GM12878 (cell line): ENCODE measurements around the gene ZNF331.

Source experiments
- CBX3 ChIP-seq: fragments of 200-600 bp; sonication (generic); IDR thresholded peaks from 2 replicates; pipeline ENCODE4 v1.6.1; 2016; ENCODE audit warnings: low read depth, borderline replicate concordance
- FOXK2 ChIP-seq: fragments of 450-650 bp; IDR thresholded peaks from 2 replicates; pipeline ENCODE4 v1.6.1; 2017; ENCODE audit warnings: mild to moderate bottlenecking, moderate library complexity
- FOXM1 ChIP-seq: IDR thresholded peaks from 2 replicates; pipeline ENCODE4 v1.6.1; 2012; ENCODE audit warnings: low read depth, mild to moderate bottlenecking, inconsistent platforms, low read length, moderate library complexity
- NFIC ChIP-seq: IDR thresholded peaks from 2 replicates; pipeline ENCODE4 v1.6.1; 2012; ENCODE audit warnings: low read depth, mild to moderate bottlenecking, inconsistent platforms, low read length, moderate library complexity
- NR2C2 ChIP-seq: IDR thresholded peaks from 2 replicates; pipeline ENCODE4 v1.6.1; 2011; ENCODE audit warnings: borderline replicate concordance, low read depth; ENCODE audit not compliant: control insufficient read depth, insufficient read length
- NRF1 ChIP-seq: conservative IDR thresholded peaks from 2 replicates; pipeline ENCODE4 v1.6.1; 2011; ENCODE audit warnings: mild to moderate bottlenecking, low read depth, low read length, improper control_type of control experiment
- RCOR1 ChIP-seq: conservative IDR thresholded peaks from 2 replicates; pipeline ENCODE4 v1.6.1; 2012; ENCODE audit warnings: low read depth, low read length, improper control_type of control experiment
- SMAD5 ChIP-seq: IDR thresholded peaks from 2 replicates; pipeline ENCODE4 v1.6.1; 2016; ENCODE audit warnings: antibody characterized with exemption, low read depth
- SPI1 ChIP-seq: IDR thresholded peaks from 2 replicates; pipeline ENCODE4 v1.6.1; 2011; ENCODE audit warnings: low read depth, mild to moderate bottlenecking, low read length, moderate library complexity, borderline replicate concordance; ENCODE audit not compliant: insufficient read depth
- STAT1 ChIP-seq: fragments of 450-650 bp; conservative IDR thresholded peaks from 2 replicates; pipeline ENCODE4 v1.6.1; 2014; ENCODE audit warnings: antibody characterized with exemption, mild to moderate bottlenecking
- TCF7 ChIP-seq: IDR thresholded peaks from 2 replicates; pipeline ENCODE4 v1.6.1; 2014; ENCODE audit warnings: antibody characterized with exemption, borderline replicate concordance
- TF ChIP-seq, protein P1 (sequence below), 3 experiments: IDR thresholded peaks in 2 of 3; conservative IDR thresholded peaks in 1 of 3; 2 replicates each; pipeline ENCODE4 v1.5.1; 2011; ENCODE audit warnings: low read depth in 3 of 3, low read length in 3 of 3, mild to moderate bottlenecking in 3 of 3, control low read depth in 2 of 3, moderate library complexity in 2 of 3, inconsistent platforms in 1 of 3, mixed read lengths in 1 of 3; ENCODE audit not compliant: control insufficient read depth in 2 of 3, insufficient read depth in 1 of 3; ENCODE audit errors: extremely low read depth in 1 of 3

DNA sequence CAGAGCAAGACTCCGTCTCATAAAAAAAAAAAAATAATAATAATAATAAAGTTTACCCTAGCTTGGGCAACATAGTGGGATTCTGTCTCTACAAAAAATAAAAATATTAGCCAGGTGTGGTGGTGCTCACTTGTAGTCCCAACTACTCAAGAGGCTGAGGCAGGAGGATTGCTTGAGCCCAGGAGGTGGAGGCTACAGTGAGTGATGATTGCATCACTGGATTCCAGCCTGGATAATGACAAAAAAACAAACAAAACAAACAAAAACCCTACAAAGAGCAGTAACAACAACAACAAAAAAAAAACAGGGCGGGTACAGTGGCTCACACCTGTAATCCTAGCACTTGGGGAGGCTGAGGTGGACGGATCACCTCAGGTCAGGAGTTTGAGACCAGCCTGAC lies 45.2 kb downstream of the ZNF331 start:
- TF ChIP-seq, protein P1, sequence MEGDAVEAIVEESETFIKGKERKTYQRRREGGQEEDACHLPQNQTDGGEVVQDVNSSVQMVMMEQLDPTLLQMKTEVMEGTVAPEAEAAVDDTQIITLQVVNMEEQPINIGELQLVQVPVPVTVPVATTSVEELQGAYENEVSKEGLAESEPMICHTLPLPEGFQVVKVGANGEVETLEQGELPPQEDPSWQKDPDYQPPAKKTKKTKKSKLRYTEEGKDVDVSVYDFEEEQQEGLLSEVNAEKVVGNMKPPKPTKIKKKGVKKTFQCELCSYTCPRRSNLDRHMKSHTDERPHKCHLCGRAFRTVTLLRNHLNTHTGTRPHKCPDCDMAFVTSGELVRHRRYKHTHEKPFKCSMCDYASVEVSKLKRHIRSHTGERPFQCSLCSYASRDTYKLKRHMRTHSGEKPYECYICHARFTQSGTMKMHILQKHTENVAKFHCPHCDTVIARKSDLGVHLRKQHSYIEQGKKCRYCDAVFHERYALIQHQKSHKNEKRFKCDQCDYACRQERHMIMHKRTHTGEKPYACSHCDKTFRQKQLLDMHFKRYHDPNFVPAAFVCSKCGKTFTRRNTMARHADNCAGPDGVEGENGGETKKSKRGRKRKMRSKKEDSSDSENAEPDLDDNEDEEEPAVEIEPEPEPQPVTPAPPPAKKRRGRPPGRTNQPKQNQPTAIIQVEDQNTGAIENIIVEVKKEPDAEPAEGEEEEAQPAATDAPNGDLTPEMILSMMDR (IDR thresholded peaks at IDR 0.05 in 2 of 3, conservative IDR thresholded peaks at IDR 0.05 in 1 of 3; ENCODE audit: control insufficient read depth in 2 of 3, extremely low read depth in 1 of 3, insufficient read depth in 1 of 3, low read depth in 3 of 3, low read length in 3 of 3): no peak
- TF ChIP-seq TCF7: no peak
- TF ChIP-seq FOXM1: no peak
- no peak for TF ChIP-seq RCOR1
- no peak for TF ChIP-seq SMAD5
- TF ChIP-seq STAT1: no peak
- TF ChIP-seq FOXK2: no peak
- TF ChIP-seq SPI1: no peak
- no peak for TF ChIP-seq NR2C2
- no peak for TF ChIP-seq NFIC
- no peak for TF ChIP-seq CBX3
- TF ChIP-seq NRF1: no peak
